GM12878 (cell line): ENCODE measurements around the gene UBE2I.

ENCODE experiments used
- ASH2L ChIP-seq: fragments of 300-600, 200-600 bp; sonication (generic); IDR thresholded peaks from 2 replicates; pipeline ENCODE4 v1.6.1; 2017; ENCODE audit warnings: low read depth, mild to moderate bottlenecking, borderline replicate concordance
- ATF3 ChIP-seq: IDR thresholded peaks from 2 replicates; pipeline ENCODE4 v1.6.1; 2011; ENCODE audit warnings: low read depth, mild to moderate bottlenecking, low read length, moderate library complexity, borderline replicate concordance; ENCODE audit errors: extremely low read depth
- CTCF ChIP-seq, 3 experiments: IDR thresholded peaks in 2 of 3; conservative IDR thresholded peaks in 1 of 3; 2 replicates each; pipeline ENCODE4 v1.5.1; 2011; ENCODE audit warnings: low read depth in 3 of 3, low read length in 3 of 3, mild to moderate bottlenecking in 3 of 3, control low read depth in 2 of 3, moderate library complexity in 2 of 3, inconsistent platforms in 1 of 3, mixed read lengths in 1 of 3; ENCODE audit not compliant: control insufficient read depth in 2 of 3, insufficient read depth in 1 of 3; ENCODE audit errors: extremely low read depth in 1 of 3
- NR2C2 ChIP-seq: IDR thresholded peaks from 2 replicates; pipeline ENCODE4 v1.6.1; 2011; ENCODE audit warnings: borderline replicate concordance, low read depth; ENCODE audit not compliant: control insufficient read depth, insufficient read length
- POLR2A ChIP-seq: IDR thresholded peaks from 2 replicates; pipeline ENCODE4 v1.6.1; 2011; ENCODE audit warnings: low read depth, mild to moderate bottlenecking, low read length
- POLR2AphosphoS5 ChIP-seq: IDR thresholded peaks from 2 replicates; pipeline ENCODE4 v1.6.1; 2011; ENCODE audit warnings: mild to moderate bottlenecking, low read length, inconsistent platforms
- POU2F2 ChIP-seq: IDR thresholded peaks from 3 replicates; pipeline ENCODE4 v1.6.1; 2011; ENCODE audit warnings: low read depth, mild to moderate bottlenecking, low read length, borderline replicate concordance
- SMC3 ChIP-seq: IDR thresholded peaks from 2 replicates; pipeline ENCODE4 v1.6.1; 2011; ENCODE audit warnings: low read length, improper control_type of control experiment, borderline replicate concordance
- SP1 ChIP-seq: IDR thresholded peaks from one replicate; pipeline ENCODE4 v1.6.1; 2011; ENCODE audit warnings: low read depth, low read length
- TAF1 ChIP-seq: IDR thresholded peaks from 2 replicates; pipeline ENCODE4 v1.6.1; 2011; ENCODE audit warnings: mild to moderate bottlenecking, low read depth, low read length, borderline replicate concordance
- YY1 ChIP-seq: IDR thresholded peaks from 2 replicates; pipeline ENCODE4 v1.6.1; 2011; ENCODE audit warnings: low read depth, mild to moderate bottlenecking, low read length
- TF ChIP-seq, protein P1 (sequence below): fragments of 450-650 bp; IDR thresholded peaks from 2 replicates; pipeline ENCODE4 v1.6.1; 2016; ENCODE audit warnings: mild to moderate bottlenecking
- TF ChIP-seq, protein P2 (sequence below): IDR thresholded peaks from 2 replicates; pipeline ENCODE4 v1.6.1; 2012; ENCODE audit warnings: low read depth, low read length, improper control_type of control experiment

DNA sequence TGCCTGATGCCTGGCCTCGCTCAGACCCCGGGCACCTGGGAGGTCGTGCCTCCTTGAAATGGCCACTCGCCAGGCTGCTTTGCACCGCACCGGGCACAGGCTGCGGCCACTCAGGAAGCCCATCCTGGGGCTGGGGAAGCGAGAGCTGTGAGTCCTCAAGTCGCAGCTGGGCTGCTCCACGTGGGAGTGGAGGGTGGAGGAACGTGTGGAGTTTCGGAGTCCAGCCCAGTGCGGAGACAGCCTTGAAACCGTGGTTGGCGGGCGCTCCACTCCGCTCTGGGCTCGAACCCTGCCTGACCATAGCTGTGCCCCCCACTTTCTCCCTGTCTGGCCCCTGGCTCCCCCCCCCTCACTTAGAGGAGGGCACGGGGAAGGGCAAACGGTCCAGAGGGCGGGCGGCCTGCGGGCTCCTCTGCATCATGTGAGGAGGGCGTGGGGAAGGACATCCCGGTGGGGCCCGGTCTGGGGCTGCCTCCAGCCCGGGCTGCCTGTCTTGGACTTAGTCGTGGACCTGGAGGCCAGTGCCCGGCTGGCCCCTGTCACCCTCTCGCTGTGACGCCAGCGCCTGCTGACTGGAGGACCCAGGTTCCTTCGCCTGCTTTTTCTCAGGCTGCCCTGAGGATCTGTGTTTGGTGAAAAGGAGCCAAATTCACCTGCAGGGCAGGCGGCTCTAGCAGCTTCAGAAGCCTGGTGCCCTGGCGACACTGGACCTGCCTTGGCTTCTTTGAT is 2.5 kb downstream of the UBE2I start:
- TF ChIP-seq NR2C2 (no peak), TAF1 (no peak), POLR2AphosphoS5 (no peak), CTCF (IDR thresholded peaks at IDR 0.05 in 2 of 3, conservative IDR thresholded peaks at IDR 0.05 in 1 of 3; ENCODE audit: control insufficient read depth in 2 of 3, extremely low read depth in 1 of 3, insufficient read depth in 1 of 3, low read depth in 3 of 3, low read length in 3 of 3) (no peak), SMC3 (no peak), ASH2L (no peak), POLR2A (no peak), ATF3 (no peak), SP1 (no peak), POU2F2 (no peak), YY1 (no peak)
- TF ChIP-seq, protein P1, sequence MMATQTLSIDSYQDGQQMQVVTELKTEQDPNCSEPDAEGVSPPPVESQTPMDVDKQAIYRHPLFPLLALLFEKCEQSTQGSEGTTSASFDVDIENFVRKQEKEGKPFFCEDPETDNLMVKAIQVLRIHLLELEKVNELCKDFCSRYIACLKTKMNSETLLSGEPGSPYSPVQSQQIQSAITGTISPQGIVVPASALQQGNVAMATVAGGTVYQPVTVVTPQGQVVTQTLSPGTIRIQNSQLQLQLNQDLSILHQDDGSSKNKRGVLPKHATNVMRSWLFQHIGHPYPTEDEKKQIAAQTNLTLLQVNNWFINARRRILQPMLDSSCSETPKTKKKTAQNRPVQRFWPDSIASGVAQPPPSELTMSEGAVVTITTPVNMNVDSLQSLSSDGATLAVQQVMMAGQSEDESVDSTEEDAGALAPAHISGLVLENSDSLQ = no peak
- TF ChIP-seq, protein P2, sequence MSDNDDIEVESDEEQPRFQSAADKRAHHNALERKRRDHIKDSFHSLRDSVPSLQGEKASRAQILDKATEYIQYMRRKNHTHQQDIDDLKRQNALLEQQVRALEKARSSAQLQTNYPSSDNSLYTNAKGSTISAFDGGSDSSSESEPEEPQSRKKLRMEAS = no peak
